ENCODE measurements around the gene RPH3AL. TPM values are rescaled to one million over a fixed set of nuclear protein-coding genes. Genes with fewer than 3 reads are reported as not detected.
"Not testable (repeated sequence)": the region's sequence is repeated elsewhere in the genome, so short reads cannot be mapped to it uniquely, and the experiment has no call there.

Gene RPH3AL
- total RNA-seq, 4 donors from 2014 or later: 31.4 to 92.4 (median 48.6) TPM

DNA sequence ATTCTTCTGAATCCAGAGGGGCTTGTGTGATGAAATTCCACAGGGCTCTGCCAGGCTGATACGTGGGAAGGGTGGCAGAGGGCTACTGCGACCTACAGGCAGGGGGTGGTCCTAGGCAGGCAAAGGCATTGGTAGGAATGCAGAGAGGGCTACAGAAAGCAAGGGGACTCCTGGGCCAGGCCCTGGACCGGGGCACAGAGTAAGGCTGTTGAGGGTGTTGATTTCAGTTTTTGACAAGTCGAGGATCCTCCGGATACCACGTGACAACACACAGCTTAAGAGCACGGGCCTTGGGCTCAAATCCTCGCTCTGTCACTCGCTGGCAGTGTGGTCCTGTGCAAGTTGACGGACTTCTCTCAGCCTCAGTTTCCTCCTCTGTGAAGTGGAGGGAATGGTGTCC lies 152.0 kb downstream of the RPH3AL start:
- TF ChIP-seq, protein P1, sequence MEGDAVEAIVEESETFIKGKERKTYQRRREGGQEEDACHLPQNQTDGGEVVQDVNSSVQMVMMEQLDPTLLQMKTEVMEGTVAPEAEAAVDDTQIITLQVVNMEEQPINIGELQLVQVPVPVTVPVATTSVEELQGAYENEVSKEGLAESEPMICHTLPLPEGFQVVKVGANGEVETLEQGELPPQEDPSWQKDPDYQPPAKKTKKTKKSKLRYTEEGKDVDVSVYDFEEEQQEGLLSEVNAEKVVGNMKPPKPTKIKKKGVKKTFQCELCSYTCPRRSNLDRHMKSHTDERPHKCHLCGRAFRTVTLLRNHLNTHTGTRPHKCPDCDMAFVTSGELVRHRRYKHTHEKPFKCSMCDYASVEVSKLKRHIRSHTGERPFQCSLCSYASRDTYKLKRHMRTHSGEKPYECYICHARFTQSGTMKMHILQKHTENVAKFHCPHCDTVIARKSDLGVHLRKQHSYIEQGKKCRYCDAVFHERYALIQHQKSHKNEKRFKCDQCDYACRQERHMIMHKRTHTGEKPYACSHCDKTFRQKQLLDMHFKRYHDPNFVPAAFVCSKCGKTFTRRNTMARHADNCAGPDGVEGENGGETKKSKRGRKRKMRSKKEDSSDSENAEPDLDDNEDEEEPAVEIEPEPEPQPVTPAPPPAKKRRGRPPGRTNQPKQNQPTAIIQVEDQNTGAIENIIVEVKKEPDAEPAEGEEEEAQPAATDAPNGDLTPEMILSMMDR (IDR thresholded peaks at IDR 0.05): no peak
- TF ChIP-seq POLR2A (IDR thresholded peaks at IDR 0.05): no peak
- Histone ChIP-seq H3K4me3 (no peak overlapping the region), H3K4me1 (no peaks in the 10 kb centered on the region), H3K27me3 (no peaks in the 10 kb centered on the region), H3K9me3 (no peaks in the 10 kb centered on the region), H3K27ac (peak overlapping the region in 2 of 4 donors; percentile 17 to 25), H3K36me3 (no peaks in the 10 kb centered on the region)
- no peak for DNase-seq

DNA sequence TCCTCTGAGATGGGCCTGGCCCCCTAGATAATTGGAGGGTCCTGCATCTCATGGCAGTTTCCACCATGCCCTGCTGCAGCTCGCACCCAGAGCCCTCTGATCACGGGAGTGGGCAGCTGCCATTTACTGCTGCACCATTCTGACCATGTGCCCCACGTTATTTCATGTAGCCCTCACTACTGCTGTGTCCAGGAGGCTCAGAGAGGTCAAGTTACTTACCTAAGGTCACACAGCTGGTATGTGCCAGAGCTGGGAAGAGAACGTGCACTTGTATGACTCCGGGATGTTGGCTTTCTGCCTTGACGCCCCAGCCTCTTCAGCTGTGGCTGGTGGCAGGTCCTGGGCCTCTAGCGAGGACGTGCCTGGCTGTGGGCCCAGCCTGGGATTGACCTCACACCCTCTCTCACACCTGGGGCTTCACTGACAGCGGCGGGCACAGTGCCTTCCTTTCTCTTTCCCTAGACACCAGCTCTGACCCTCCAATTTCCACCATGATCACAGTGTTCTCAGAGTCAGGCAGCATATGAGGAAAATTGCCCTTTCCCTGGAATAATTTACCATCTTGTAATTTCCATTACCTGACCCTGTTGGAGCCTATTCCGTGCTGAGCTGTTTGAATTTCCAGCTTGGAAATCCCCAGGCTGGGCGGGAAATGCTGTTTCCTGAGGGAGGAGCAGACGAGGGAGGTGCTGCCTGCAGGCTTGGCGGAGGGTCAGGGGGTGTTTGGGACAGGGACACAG lies 152.6 kb downstream of the RPH3AL start:
- no peak overlapping the region for H3K4me3 ChIP-seq
- H3K4me1 ChIP-seq: no peaks in the 10 kb centered on the region
- no peaks in the 10 kb centered on the region for H3K27me3 ChIP-seq
- H3K36me3 ChIP-seq: no peaks in the 10 kb centered on the region
- no peak for DNase-seq
- peak overlapping the region in 2 of 4 donors; percentile 17 to 25 for H3K27ac ChIP-seq
- TF ChIP-seq, protein P1 (IDR thresholded peaks at IDR 0.05): no peak
- no peak for TF ChIP-seq POLR2A (IDR thresholded peaks at IDR 0.05)
- H3K9me3 ChIP-seq: no peaks in the 10 kb centered on the region

DNA sequence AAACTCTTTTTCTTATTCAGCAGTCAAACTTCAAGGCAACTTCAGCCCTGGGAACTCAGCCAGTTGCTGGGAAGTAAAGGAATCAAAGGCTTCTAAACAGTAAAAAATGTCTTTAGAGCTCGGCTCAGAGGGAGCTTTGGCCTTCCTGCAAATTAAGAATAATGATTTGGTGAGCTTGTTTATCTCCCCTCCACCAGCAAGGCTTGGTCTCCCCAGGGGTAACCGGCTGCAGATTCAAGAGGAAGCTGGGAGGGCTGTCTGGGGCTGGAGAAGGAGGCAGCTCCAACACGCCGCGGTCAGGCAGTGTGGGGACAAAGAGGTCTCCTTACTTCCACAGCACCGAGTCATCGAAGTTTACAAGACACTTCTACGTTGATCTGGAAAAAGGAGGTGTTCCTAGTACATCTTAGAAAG lies 153.4 kb downstream of the RPH3AL start:
- H3K27ac ChIP-seq: no peak overlapping the region
- DNase-seq: no peak
- no peaks in the 10 kb centered on the region for H3K4me1 ChIP-seq
- H3K27me3 ChIP-seq: no peaks in the 10 kb centered on the region
- no peaks in the 10 kb centered on the region for H3K36me3 ChIP-seq
- H3K9me3 ChIP-seq: no peaks in the 10 kb centered on the region
- H3K4me3 ChIP-seq: no peak overlapping the region
- TF ChIP-seq, protein P1 (IDR thresholded peaks at IDR 0.05): no peak
- TF ChIP-seq POLR2A (IDR thresholded peaks at IDR 0.05): no peak

DNA sequence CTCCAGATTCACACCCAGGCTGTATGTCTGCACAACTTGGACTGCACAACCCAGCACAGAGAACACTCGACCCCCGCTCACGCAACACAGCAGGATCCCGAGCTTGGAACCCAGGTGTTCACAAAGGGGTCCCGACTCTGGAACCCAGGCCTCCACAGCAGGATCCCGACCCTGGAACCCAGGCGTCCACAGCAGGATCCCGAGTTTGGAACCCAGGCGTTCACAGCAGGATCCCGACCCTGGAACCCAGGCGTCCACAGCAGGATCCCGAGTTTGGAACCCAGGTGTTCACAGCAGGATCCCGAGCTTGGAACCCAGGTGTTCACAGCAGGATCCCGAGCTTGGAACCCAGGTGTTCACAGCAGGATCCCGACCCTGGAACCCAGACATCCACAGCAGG lies 154.4 kb downstream of the RPH3AL start:
- H3K4me1 ChIP-seq, H3K36me3 ChIP-seq, H3K27ac ChIP-seq, H3K4me3 ChIP-seq, DNase-seq, H3K27me3 ChIP-seq, H3K9me3 ChIP-seq: not testable (repeated sequence)

DNA sequence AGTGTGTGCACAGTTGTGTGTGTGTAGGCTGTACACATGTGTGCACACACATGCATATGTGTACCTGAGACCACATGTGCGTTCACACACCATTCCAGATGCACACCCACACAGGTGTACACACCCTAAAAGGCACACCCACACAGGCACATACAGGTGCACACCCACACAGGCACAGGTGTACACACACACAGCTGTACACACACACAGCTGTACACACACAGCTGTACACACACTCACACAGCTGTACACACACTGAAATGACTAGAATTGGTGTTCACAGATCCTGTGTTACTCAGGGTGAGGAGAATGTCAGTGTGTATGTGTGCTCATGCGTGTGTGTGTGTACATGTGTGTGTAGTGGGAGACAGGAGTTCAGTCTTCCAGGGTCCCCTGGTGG lies 155.3 kb downstream of the RPH3AL start:
- H3K27ac ChIP-seq: no peak overlapping the region
- H3K36me3 ChIP-seq: no peaks in the 10 kb centered on the region
- H3K27me3 ChIP-seq: no peaks in the 10 kb centered on the region
- DNase-seq: no peak
- H3K4me3 ChIP-seq: no peak overlapping the region
- H3K4me1 ChIP-seq: no peaks in the 10 kb centered on the region
- TF ChIP-seq, protein P1 (IDR thresholded peaks at IDR 0.05): no peak
- TF ChIP-seq POLR2A (IDR thresholded peaks at IDR 0.05): no peak
- H3K9me3 ChIP-seq: no peaks in the 10 kb centered on the region

DNA sequence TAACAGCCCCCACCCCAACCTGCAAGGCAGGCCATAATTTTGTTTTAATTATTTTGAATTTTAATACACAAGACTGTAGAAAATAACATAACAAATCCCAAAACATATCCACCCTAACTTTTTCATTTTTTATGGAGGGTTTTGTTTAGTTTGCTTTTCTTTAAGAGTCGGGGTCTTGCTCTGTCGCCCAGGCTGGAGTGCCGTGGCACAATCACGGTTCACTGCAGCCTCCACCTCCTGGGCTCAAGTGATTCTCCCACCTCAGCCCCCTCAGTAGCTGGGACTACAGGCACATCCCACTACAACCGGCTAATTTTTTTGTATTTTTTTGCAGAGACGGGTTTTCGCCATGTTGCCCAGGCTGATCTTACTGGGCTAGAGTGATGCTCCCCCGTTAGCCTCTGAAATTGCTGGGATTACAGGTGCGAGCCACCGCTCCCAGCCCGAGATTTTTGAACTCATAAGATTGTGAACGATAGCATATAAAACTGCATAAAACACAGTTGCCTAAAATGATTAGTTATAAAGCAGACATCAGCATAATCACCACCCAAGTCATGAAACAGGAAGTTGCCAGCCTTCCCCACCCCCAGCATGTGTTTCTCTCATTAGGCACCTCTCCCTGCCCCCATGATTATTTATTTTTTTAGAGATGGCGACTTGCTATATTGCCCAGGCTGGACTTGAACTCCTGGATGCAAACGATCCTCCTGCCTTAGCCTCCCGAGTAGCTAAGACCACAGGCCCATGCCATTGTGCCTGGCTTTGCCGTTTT lies 157.6 kb downstream of the RPH3AL start:
- TF ChIP-seq, protein P1 (IDR thresholded peaks at IDR 0.05): no peak
- no peak for TF ChIP-seq POLR2A (IDR thresholded peaks at IDR 0.05)
- H3K9me3 ChIP-seq: no peaks in the 10 kb centered on the region
- H3K27me3 ChIP-seq: no peaks in the 10 kb centered on the region
- H3K27ac ChIP-seq: no peak overlapping the region
- no peak overlapping the region for H3K4me3 ChIP-seq
- DNase-seq: no peak
- no peaks in the 10 kb centered on the region for H3K4me1 ChIP-seq
- no peaks in the 10 kb centered on the region for H3K36me3 ChIP-seq

Measured in Peyer's patch (tissue), 4 donors.